SK-N-SH (cell line): ENCODE data around the gene CYSTM1. TPM values are rescaled to one million over a fixed set of nuclear protein-coding genes. Genes with fewer than 3 reads are reported as not detected.

Source experiments
- CTCF ChIA-PET: fragments of 300-600, 350-600 bp; formaldehyde crosslinking; extraction: SDS; loops from one replicate; lab custom pipeline; 2021; lab: Yijun Ruan, JAX
- POLR2A ChIA-PET: fragments of 350-600 bp; sonication (Branson Sonifier 250); formaldehyde crosslinking; extraction: SDS; loops from one replicate; lab custom pipeline; 2020; ENCODE audit warnings: antibody characterized with exemption, inconsistent platforms; lab: Yijun Ruan, JAX
- DNase-seq: peaks from one replicate; pipeline ENCODE4 v3.0.0; 2012
- H2AFZ ChIP-seq: fragments of 200-600 bp; sonication (generic); 2 replicates; pipeline ENCODE4 v1.8.1; 2016; ENCODE audit warnings: antibody characterized with exemption, mild to moderate bottlenecking, low read depth
- H3F3A ChIP-seq: fragments of 200-600 bp; sonication (generic); replicated peaks from 2 replicates; pipeline ENCODE3; 2016; ENCODE audit warnings: antibody characterized with exemption, mild to moderate bottlenecking; ENCODE audit not compliant: insufficient read depth
- H3K27ac ChIP-seq, 2 experiments: fragments of 200-500 bp in 1 of 2; fragments of 200-600 bp in 1 of 2; sonication (Bioruptor generic) in 1 of 2; sonication (generic), shearing (Covaris generic) in 1 of 2; 2 replicates each; pipeline versions ENCODE4 v1.5.1 to v1.6.1; 2014 to 2016; ENCODE audit warnings: low read depth in 2 of 2, inconsistent platforms in 1 of 2, low read length in 1 of 2, mild to moderate bottlenecking in 1 of 2, mixed read lengths in 1 of 2
- H3K27me3 ChIP-seq: fragments of 200-600 bp; sonication (generic), shearing (Covaris generic); 2 replicates; pipeline ENCODE4 v1.6.1; 2016; ENCODE audit warnings: mixed run types; ENCODE audit not compliant: insufficient read depth
- H3K36me3 ChIP-seq, 2 experiments: fragments of 200-500 bp in 1 of 2; fragments of 200-600 bp in 1 of 2; sonication (Bioruptor generic) in 1 of 2; sonication (generic) in 1 of 2; replicated peaks in 1 of 2; 2 replicates each; pipeline versions ENCODE3 to v1.5.1; 2014 to 2016; ENCODE audit warnings: low read length in 1 of 2, mild to moderate bottlenecking in 1 of 2; ENCODE audit not compliant: insufficient read depth in 2 of 2, control insufficient read depth in 1 of 2
- H3K4me1 ChIP-seq, 2 experiments: fragments of 200-500 bp in 1 of 2; fragments of 200-600 bp in 1 of 2; sonication (Bioruptor generic) in 1 of 2; sonication (generic), shearing (Covaris generic) in 1 of 2; 2 replicates each; pipeline versions ENCODE4 v1.5.1 to v1.6.1; 2014 to 2016; ENCODE audit warnings: low read depth in 1 of 2, low read length in 1 of 2, mixed run types in 1 of 2; ENCODE audit not compliant: insufficient read depth in 2 of 2, control insufficient read depth in 1 of 2
- H3K4me2 ChIP-seq: fragments of 200-600 bp; sonication (generic), shearing (Covaris generic); 2 replicates; pipeline ENCODE4 v1.6.1; 2017; ENCODE audit warnings: mixed run types
- H3K4me3 ChIP-seq, 2 experiments: fragments of 200-500 bp in 1 of 2; fragments of 200-600 bp in 1 of 2; sonication (Bioruptor generic) in 1 of 2; sonication (generic), shearing (Covaris generic) in 1 of 2; 2 replicates each; pipeline versions ENCODE4 v1.5.1 to v1.8.1; 2014 to 2016; ENCODE audit warnings: low read depth in 2 of 2, inconsistent platforms in 1 of 2, low read length in 1 of 2, mild to moderate bottlenecking in 1 of 2, mixed read lengths in 1 of 2, moderate library complexity in 1 of 2
- H3K79me2 ChIP-seq: fragments of 200-600 bp; sonication (generic); 2 replicates; pipeline ENCODE4 v1.8.1; 2017; ENCODE audit warnings: mild to moderate bottlenecking; ENCODE audit not compliant: insufficient read depth
- H3K9ac ChIP-seq: fragments of 200-600 bp; sonication (generic); 2 replicates; pipeline ENCODE4 v1.6.1; 2017; ENCODE audit warnings: mixed run types
- H3K9me2 ChIP-seq: fragments of 200-600 bp; sonication (generic); 2 replicates; pipeline ENCODE4 v1.6.1; 2017; ENCODE audit warnings: mixed run types
- H3K9me3 ChIP-seq: fragments of 200-600 bp; sonication (generic); 2 replicates; pipeline ENCODE4 v1.6.1; 2017; ENCODE audit warnings: mixed run types, mild to moderate bottlenecking, moderate library complexity
- H4K20me1 ChIP-seq: fragments of 200-600 bp; sonication (generic); 2 replicates; pipeline ENCODE4 v1.6.1; 2017; ENCODE audit warnings: mild to moderate bottlenecking, mixed run types; ENCODE audit not compliant: insufficient read depth
- CHD2 ChIP-seq: fragments of 150-350 bp; IDR thresholded peaks from 2 replicates; pipeline ENCODE4 v1.6.1; 2018; ENCODE audit warnings: low read length; ENCODE audit not compliant: partially characterized antibody
- ELF1 ChIP-seq: IDR thresholded peaks from 2 replicates; pipeline ENCODE4 v1.4.0; 2012
- EP300 ChIP-seq, 2 experiments: IDR thresholded peaks; 2 replicates each; pipeline versions ENCODE4 v1.4.0 to v1.6.1; 2012; ENCODE audit warnings: borderline replicate concordance in 1 of 2, low read depth in 1 of 2, low read length in 1 of 2
- EZH2phosphoT487 ChIP-seq: fragments of 200-600 bp; sonication (generic); IDR thresholded peaks from 2 replicates; pipeline ENCODE4 v1.6.1; 2017; ENCODE audit warnings: low read depth, mixed run types, mild to moderate bottlenecking, antibody characterized with exemption, moderate library complexity, borderline replicate concordance
- IRF3 ChIP-seq: fragments of 150-350 bp; IDR thresholded peaks from 2 replicates; pipeline ENCODE4 v1.6.1; 2016; ENCODE audit warnings: mild to moderate bottlenecking, low read depth, low read length
- MAX ChIP-seq: IDR thresholded peaks from 2 replicates; pipeline ENCODE4 v1.4.0; 2012; ENCODE audit warnings: low read depth
- NFIC ChIP-seq: IDR thresholded peaks from 2 replicates; pipeline ENCODE4 v1.4.0; 2012; ENCODE audit warnings: borderline replicate concordance
- PBX3 ChIP-seq: IDR thresholded peaks from 2 replicates; pipeline ENCODE4; 2012
- POLR2AphosphoS5 ChIP-seq: IDR thresholded peaks from 2 replicates; pipeline ENCODE4 v1.6.1; 2012; ENCODE audit warnings: low read depth, low read length
- RFX5 ChIP-seq: IDR thresholded peaks from 2 replicates; pipeline ENCODE4 v1.6.1; 2012; ENCODE audit warnings: mild to moderate bottlenecking, improper control_type of control experiment, low read length
- SIN3A ChIP-seq: IDR thresholded peaks from 2 replicates; pipeline ENCODE4 v1.6.1; 2012; ENCODE audit warnings: low read depth, mild to moderate bottlenecking, low read length, moderate library complexity, borderline replicate concordance
- SMC3 ChIP-seq: IDR thresholded peaks from 2 replicates; pipeline ENCODE4 v1.6.1; 2012; ENCODE audit warnings: low read depth, low read length, improper control_type of control experiment
- TCF12 ChIP-seq: IDR thresholded peaks from 2 replicates; pipeline ENCODE4 v1.4.0; 2012
- USF1 ChIP-seq: IDR thresholded peaks from 2 replicates; pipeline ENCODE4 v1.4.0; 2012; ENCODE audit warnings: low read depth, borderline replicate concordance
- USF2 ChIP-seq: fragments of 150-350 bp; IDR thresholded peaks from 2 replicates; pipeline ENCODE4 v1.6.1; 2017; ENCODE audit warnings: antibody characterized with exemption, low read length, low read depth, borderline replicate concordance
- WGBS: methylation state at CpG from one replicate; pipeline ENCODE4 v1.1.6; 2017; ENCODE audit warnings: low lambda C conversion rate; 5-methylcytosine and 5-hydroxymethylcytosine counted together
- polyA plus RNA-seq, 3 experiments: library from polyadenylated mRNA; depleted of rRNA; stranded (reverse); fragments of >200 nt; gene quantifications; 2 replicates each; pipeline ENCODE4 v1.2.3, GENCODE V29; 2012

The CYSTM1 gene
- polyA plus RNA-seq, 1 of the 3 experiments (the other 2 are of a cell fraction): 27.1 TPM

- TF ChIP-seq POLR2AphosphoS5 (no peak), NFIC (peak; percentile 60)
- H3K4me1 ChIP-seq: peaks cover 0 to 14% of the 10 kb centered on the region in 2 experiments; a peak in 3 of 4 replicates
- H3K4me3 ChIP-seq: no peak overlapping the region
- H3K9ac ChIP-seq: peak overlapping the region; percentile 58; the same call in 1 of the 2 replicates
- peaks cover 0 to 9% of the 10 kb centered on the region in 2 experiments for H3K36me3 ChIP-seq
- no peaks in the 10 kb centered on the region for H3K9me3 ChIP-seq
- peak overlapping the region; percentile 54 for H3K4me2 ChIP-seq
- H3K27me3 ChIP-seq: no peaks in the 10 kb centered on the region
- ChIA-PET CTCF (interaction anchor here (0.9 to 4.4 kb wide), 5 partner anchors 8 to 99 kb away, joined by 3 to 24 read pairs (median 8); partner anchors contain the start of gene HBEGF), POLR2A (no interaction called here)
- H3K27ac ChIP-seq: peak overlapping the region in 1 of 2 experiments; percentile 96; a peak in 2 of 4 replicates
- no peaks in the 10 kb centered on the region for H3K9me2 ChIP-seq
- 96% methylated on average over 10 of the region's 10 CpGs for WGBS
- DNase-seq: no peak
- H3K79me2 ChIP-seq: peaks cover 81% of the 10 kb centered on the region
- H2AFZ ChIP-seq: no peak overlapping the region
- H4K20me1 ChIP-seq: no peaks in the 10 kb centered on the region
- H3F3A ChIP-seq: peaks cover 42% of the 10 kb centered on the region
These were observed 77.6 kb downstream of the CYSTM1 start for GRCh38 chr5:140252470-140253126.

GRCh38 chr5:140253985-140254384 lies 79.0 kb downstream of the CYSTM1 start:
- peaks cover 2 to 6% of the 10 kb centered on the region in 2 experiments for H3K36me3 ChIP-seq
- peaks cover 74% of the 10 kb centered on the region for H3K79me2 ChIP-seq
- H3K9ac ChIP-seq: no peak overlapping the region
- no peak for DNase-seq
- H3K27ac ChIP-seq: no peak overlapping the region
- H4K20me1 ChIP-seq: no peaks in the 10 kb centered on the region
- 91% methylated on average over 4 of the region's 4 CpGs for WGBS
- ChIA-PET POLR2A (no interaction called here), CTCF (interaction anchor here (1.4 to 4.4 kb wide), 4 partner anchors 10 to 98 kb away, joined by 8 to 24 read pairs (median 13); partner anchors contain the start of gene HBEGF)
- no peak overlapping the region for H2AFZ ChIP-seq
- H3F3A ChIP-seq: peaks cover 46% of the 10 kb centered on the region
- no peaks in the 10 kb centered on the region for H3K27me3 ChIP-seq
- H3K9me3 ChIP-seq: no peaks in the 10 kb centered on the region
- TF ChIP-seq ELF1 (no peak), POLR2AphosphoS5 (no peak), TCF12 (no peak), RFX5 (no peak), CHD2 (no peak), EZH2phosphoT487 (no peak), EP300 (IDR thresholded peaks at IDR 0.05; ENCODE audit: borderline replicate concordance in 1 of 2, low read depth in 1 of 2, low read length in 1 of 2) (no peak), MAX (no peak)
- H3K4me1 ChIP-seq: peaks cover 0 to 19% of the 10 kb centered on the region in 2 experiments; a peak in 3 of 4 replicates
- H3K4me2 ChIP-seq: no peak overlapping the region
- no peaks in the 10 kb centered on the region for H3K9me2 ChIP-seq
- no peak overlapping the region for H3K4me3 ChIP-seq

- Histone ChIP-seq H3F3A (peaks cover 34% of the 10 kb centered on the region), H2AFZ (no peak overlapping the region), H3K9ac (no peak overlapping the region), H3K79me2 (peaks cover 72% of the 10 kb centered on the region), H3K4me1 (peaks cover 0 to 19% of the 10 kb centered on the region in 2 experiments; a peak in 3 of 4 replicates), H3K9me3 (no peaks in the 10 kb centered on the region), H3K27ac (0 out of 4 replicates have a peak overlapping the region, but pooled peaks of 1 of the 2 experiments have one; percentile 1), H4K20me1 (no peaks in the 10 kb centered on the region), H3K27me3 (no peaks in the 10 kb centered on the region), H3K4me3 (no peak overlapping the region), H3K4me2 (no peak overlapping the region), H3K36me3 (peaks cover under 1 to 2% of the 10 kb centered on the region in 2 experiments), H3K9me2 (no peaks in the 10 kb centered on the region)
- CTCF ChIA-PET: interaction anchor here (1.3 to 4.4 kb wide), 4 partner anchors 9 to 91 kb away, joined by 3 to 24 read pairs (median 12); partner anchors contain the start of gene HBEGF
- DNase-seq: no peak
- POLR2A ChIA-PET: no interaction called here
- WGBS: 96% methylated on average over 4 of the region's 4 CpGs
- no peak for TF ChIP-seq SIN3A
- TF ChIP-seq USF2: no peak
- TF ChIP-seq USF1: no peak
- TF ChIP-seq PBX3: no peak
- TF ChIP-seq IRF3: no peak
- TF ChIP-seq EZH2phosphoT487: no peak
- no peak for TF ChIP-seq SMC3
These were observed 80.6 kb downstream of the CYSTM1 start for GRCh38 chr5:140255460-140256157.
